NCI-H526 treated with DMSO at 0.1 percent for 48 hours (cell line): ENCODE results near the gene CSNK2A2.

Experiments used
- DNase-seq: peaks from one replicate; lab custom pipeline; 2025; lab: John Stamatoyannopoulos, UW

The CSNK2A2 gene

DNA sequence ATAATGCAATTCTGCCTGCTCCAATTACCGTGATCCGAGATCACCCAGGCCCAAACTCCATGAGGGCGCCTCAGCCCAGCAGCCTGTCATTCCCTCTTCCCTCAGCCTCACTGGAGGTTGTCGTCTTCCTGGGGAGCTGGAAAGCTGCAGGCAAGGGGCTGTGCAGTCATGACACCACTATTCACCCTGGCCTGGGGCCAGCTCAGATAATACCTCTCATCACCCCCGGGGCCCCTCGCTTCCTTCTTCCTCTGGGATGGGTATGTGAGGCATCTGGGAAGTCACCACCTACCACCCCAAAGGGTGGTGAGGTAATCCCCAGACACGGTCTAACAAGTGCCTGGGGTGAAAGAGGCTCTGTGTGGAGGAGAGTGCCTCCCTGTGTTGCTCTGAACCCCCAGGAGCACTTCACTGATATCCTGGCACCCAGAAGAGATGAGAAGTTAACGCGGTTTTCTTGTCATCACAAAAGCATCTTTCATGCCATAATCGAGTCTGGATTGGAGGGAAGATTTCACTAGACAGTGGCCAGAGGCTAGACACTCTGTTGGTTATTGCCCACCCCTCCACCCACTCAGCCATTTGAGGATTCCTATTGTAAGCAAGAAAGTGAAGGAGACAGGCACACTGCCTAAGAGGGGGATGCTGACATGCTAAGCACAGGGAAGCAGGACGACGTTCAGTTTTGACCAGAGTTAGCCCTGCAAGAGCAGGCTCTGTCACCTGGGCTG, 87.2 kb downstream of the CSNK2A2 start:
- no peak for DNase-seq

DNA sequence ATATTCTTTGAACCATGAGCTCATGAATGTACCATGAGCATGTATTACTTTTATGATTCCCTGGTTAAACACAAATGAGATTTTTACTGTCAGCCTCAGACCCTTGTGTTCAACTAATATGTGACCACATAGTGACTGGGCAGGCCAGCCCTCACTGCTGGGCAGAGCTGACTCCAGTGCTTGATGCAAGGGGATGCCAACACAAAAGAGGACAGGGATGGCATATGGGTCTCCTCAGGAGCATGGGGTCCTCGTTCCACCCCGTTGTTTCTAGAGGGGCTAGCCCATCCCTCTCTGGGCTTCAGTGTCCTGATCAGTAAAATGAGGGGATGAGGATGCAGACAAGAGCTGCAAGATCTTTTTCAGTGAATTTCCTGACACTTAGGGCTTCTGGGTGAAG, 88.0 kb downstream of the CSNK2A2 start:
- no peak for DNase-seq

- no peak for DNase-seq
Observed at GRCh38 chr16:58109330-58109729, 88.6 kb downstream of the CSNK2A2 start.
